Right hindlimb (tissue), 1 donor: ENCODE measurements around the gene SIGLEC11.
A peak's percentile ranks its signal among the peaks of the same experiment; 100 is the strongest.
"Not testable (repeated sequence)": the region's sequence is repeated elsewhere in the genome, so short reads cannot be mapped to it uniquely, and the experiment has no call there.

Experiments
- DNase-seq: peaks from one replicate; pipeline ENCODE4 v3.0.0-alpha.2; 2018

The SIGLEC11 gene

DNA sequence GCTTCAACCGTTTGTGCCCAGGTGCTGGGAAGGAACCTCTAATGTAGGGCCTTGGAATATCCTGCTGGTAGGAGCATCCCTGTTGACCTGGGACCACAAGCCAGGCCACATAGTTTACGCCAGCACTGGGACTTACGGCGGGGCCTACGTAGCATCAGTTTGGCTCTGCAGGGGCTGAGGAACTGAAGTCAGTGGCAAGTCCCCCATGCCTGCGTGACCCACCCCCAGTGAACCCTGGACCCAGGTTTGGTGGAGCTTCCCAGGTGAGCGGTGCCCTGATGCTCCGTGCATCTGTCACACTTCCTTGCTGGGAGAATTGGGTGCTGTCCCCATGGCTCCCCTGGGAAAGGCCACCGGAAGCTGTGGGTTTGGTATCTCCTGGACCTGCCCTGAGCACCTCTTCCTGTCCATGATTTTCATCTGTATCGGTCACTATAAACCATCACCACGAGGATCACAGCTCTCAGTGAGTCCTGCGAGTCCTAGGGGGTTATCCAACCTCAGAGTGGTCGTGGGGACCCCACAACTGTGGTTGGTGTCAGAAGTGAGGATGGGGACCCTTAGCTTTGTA is 9.9 kb downstream of the SIGLEC11 start:
- DNase-seq: no peak

DNA sequence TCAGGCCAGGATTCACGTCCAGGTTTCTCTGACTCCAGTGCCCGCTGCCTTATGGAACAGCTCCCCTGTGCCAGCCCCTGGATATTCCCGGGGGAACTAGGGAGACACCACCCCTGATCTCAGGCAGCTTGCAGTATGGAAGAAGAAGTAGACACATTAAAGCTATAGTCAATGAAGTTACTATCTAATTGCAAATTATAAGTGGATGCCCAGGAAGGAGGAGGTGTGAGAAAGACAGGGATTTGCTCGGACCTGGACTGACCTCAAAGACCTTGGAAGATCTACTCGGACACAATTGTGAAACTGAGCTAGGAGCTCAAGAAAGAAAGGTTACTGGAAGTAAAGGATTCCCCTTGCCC is 10.4 kb downstream of the SIGLEC11 start:
- no peak for DNase-seq

- DNase-seq: no peak
Observed at GRCh38 chr19:49949742-49950589, 11.0 kb downstream of the SIGLEC11 start.

DNA sequence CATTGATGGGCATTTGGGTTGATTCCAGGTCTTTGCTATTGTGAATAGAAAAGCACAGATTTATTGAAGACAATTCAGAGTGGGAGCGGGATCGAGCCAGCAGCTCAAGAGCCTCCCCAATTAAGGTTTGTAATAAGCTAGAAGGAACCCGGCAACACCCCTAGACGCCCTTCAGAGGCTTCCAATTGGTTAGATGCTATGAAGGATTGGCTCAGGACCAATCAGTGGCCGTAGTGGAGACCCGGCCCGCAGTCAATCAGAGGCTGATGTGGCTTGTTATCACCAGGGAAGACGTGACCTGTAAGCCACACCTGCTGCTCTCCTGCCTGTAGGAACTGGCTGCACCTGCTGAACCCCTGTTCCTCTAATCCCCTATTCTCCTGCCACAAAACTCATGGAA is 14.6 kb downstream of the SIGLEC11 start:
- no peak for DNase-seq

- not testable (repeated sequence) for DNase-seq
Observed at GRCh38 chr19:49944567-49944966, 16.4 kb downstream of the SIGLEC11 start.

GRCh38 chr19:49940482-49940791 is 20.5 kb downstream of the SIGLEC11 start:
- DNase-seq: no peak

DNA sequence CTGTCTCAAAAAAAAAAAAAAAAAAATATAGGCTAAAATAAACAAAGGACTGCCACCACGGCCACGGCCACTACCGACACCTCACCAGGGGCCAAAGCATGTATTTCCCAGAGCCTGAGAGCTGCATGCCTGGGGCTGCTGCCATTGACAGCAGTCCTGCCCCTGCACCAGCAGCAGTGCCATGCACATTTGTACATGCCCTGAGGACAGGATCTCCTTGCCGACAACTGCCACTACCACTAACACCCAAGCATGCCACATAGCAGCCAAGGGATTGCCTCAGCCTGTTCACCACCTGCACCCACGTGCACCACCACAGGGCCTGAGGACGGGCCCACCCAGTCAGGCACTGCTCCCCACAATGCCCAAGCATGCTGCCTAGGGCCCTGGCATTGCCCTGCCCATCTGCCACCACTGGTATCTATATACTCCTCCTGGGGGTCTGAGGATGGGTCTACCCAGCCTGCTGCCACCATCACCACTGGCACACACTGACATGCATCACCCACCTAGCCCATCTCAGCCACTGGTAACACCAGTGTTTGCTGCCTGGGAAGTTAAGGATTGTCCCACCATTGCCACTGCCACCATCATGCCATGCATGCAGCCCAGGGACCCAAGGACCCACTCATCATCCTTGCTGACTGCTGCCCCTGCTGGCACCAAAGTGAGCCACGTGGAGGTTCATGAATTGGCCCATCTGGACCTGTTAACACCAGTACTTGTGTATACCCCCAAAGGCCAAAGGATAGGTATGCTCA is 21.1 kb downstream of the SIGLEC11 start:
- DNase-seq: no peak

GRCh38 chr19:49938662-49939061 is 22.3 kb downstream of the SIGLEC11 start:
- no peak for DNase-seq

DNA sequence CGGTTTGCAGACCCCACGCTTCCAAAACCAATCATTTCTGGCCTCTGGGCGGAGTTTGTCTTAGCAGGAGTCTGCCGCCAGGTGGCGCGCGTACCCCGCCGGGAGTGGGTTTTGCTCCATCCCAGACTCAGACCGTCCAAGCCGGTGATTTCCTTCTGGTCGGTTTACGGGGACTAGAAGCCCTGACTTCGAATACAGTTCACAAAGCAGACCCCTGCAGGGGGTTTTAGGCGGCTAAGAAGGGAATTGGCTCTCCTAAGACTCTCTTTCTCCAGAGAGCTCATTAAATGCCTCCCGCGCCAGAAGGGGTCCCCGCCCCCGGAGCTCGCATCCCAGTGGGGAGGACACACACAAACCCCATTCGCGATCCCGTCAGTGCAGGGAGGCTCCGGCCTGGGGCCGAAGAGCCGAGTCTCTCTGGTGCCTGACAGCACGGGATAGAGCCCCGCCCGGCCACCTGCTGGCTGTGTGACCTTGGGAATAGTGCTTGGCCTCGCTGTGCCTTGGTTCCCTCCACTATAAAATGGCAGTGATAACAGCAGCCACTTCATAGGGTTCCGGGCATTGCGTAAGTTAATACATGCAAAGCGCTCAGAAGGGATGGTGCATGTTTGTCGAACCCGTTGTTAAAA is 23.1 kb downstream of the SIGLEC11 start:
- peak; percentile 89 for DNase-seq

- no peak for DNase-seq
Observed at GRCh38 chr19:49936549-49936948, 24.4 kb downstream of the SIGLEC11 start.

- no peak for DNase-seq
Observed at GRCh38 chr19:49933643-49934042, 27.3 kb downstream of the SIGLEC11 start.

GRCh38 chr19:49932731-49933131 is 28.2 kb downstream of the SIGLEC11 start:
- DNase-seq: no peak

DNA sequence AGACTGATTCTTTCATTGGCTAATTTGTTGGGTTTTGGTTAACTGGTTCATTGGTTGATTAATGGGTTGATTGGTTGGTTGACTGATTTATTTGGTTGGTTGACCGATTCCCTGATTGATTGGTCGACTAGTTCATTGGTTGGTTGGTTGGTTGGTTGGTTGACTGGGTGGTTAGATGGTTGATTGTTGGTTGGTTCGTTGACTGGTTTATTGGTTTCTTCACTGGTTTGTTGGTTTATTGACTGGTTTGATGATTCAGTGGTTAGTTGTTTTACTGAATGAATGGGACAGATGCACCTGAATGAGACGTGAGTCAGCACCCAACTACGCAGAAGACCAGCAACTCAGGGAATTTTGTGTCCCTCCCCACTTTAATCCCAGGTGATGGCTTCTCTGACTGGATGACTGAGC is 28.9 kb downstream of the SIGLEC11 start:
- no peak for DNase-seq

- DNase-seq: no peak
Observed at GRCh38 chr19:49931293-49932040, 29.5 kb downstream of the SIGLEC11 start.

- peak; percentile 60 for DNase-seq
Observed at GRCh38 chr19:49930483-49931011, 30.4 kb downstream of the SIGLEC11 start.

GRCh38 chr19:49929611-49930482 is 31.1 kb downstream of the SIGLEC11 start:
- DNase-seq: peak; percentile 94

- peak; percentile 95 for DNase-seq
Observed at GRCh38 chr19:49929121-49929610, 31.8 kb downstream of the SIGLEC11 start, which contains the start of the genes ATF5 and NUP62. ATF5 (plus strand) TSS chr19:49929205; CDS start chr19:49930851, 1,646 bp downstream. NUP62 (minus strand) TSS chr19:49929504; CDS start chr19:49909807, 19,697 bp downstream.

- no peak for DNase-seq
Observed at GRCh38 chr19:49927526-49928264, 33.3 kb downstream of the SIGLEC11 start.

- DNase-seq: no peak
Observed at GRCh38 chr19:49926515-49926914, 34.5 kb downstream of the SIGLEC11 start.

DNA sequence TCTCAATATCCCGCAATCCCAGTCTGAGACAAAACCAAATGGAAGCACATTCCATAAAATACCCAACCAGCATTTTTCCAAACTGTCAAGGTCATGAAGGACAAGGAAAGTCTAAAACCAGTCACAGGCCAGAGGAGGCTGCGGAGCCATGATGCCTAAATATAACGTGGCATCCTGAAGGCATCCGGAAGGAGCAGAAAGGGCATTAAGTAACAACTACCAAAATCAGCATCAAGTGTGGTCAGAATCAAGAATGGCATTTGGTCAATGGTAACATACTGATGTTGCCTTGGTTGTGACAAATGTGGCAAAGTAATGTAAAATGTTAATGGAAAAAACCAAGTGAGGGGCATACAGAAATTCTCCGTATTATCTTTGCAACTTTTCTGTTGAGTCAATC is 35.5 kb downstream of the SIGLEC11 start:
- no peak for DNase-seq
